SH-SY5Y (cell line): Measurements from ENCODE around the gene AP2A1.

ENCODE experiments used
- GATA2 ChIP-seq: IDR thresholded peaks from 2 replicates; pipeline ENCODE4 v1.6.1; 2011; ENCODE audit warnings: mild to moderate bottlenecking, low read depth, low read length
- GATA3 ChIP-seq: IDR thresholded peaks from 2 replicates; pipeline ENCODE4 v1.6.1; 2011; ENCODE audit warnings: low read depth, mild to moderate bottlenecking, low read length, moderate library complexity

DNA sequence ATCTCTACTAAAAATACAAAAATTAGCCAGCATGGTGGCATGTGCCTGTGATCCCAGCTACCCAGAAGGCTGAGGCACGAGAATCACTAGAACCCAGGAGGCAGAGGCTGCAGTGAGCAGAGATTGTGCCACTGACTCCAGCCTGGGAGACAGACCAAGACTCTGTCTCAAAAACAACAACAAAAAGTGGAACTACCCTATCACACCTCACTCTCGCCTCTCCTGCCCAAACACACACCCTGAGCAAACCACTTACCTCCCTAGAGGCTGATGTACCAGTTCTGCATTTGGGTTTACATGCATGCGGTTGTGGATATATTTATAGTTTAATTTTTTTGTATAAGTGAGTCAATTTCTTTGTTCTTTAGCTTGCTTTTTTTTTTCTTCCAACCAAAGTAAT, 76.5 kb downstream of the AP2A1 start:
- TF ChIP-seq GATA2 (no peak), GATA3 (no peak)
